GM18861 (cell line): ENCODE results near the gene NAT14.
"Not testable (repeated sequence)": the region's sequence is repeated elsewhere in the genome, so short reads cannot be mapped to it uniquely, and the experiment has no call there.

Experiments
- ATAC-seq: cut with Tn5 transposase; IDR thresholded peaks from one replicate; pipeline ENCODE4 v1.9.1; 2021; ENCODE audit not compliant: unreplicated experiment

The NAT14 gene

GRCh38 chr19:55486043-55486970 lies 1.3 kb downstream of the NAT14 start:
- ATAC-seq = no peak

DNA sequence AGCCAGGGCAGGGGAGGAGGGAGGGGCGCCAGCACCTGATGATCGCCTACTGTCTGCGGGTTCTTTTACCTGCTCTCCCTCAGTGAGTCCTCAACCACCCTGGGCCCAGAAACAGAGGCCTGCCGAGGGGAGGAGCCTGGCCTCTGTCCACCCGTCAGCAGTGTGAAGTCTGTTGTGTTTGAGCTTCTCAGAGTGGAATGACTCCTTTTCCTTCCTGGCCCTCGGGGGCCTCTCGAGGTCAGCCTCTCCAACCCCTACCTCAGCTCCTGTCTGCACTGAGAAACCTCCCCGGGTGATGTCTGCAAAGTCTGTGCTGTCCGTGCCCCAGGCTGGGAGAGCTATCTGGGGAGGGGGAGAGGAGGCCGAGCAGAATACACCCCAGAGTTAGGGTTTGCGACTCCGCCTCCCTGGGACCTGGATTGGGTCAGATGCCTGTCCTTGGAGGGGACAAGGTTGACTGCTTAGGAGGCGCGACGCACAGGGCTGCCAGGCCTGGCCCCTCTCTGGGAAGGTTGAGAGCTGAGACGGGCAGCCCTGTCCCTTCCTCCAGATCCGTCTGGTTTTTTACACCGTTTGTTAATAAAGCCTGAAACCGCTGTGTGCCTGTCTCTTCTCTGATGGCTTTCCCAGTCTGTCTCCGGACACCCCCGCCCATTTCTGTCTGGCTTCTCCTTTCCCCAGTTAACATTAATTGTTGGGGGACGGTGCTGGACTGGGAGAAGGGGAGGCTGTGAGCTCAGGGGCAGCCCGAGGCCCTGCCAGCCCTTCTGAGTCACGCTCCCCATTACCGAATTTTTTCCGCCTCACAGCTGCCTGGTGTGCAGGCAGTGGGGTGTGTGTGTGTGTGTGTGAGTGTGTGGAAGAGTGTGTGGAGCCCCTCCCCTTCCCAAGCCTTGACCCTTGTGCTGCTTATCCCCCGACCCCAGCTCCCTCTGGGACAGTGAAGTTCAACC lies 2.3 kb downstream of the NAT14 start:
- ATAC-seq = no peak

GRCh38 chr19:55487924-55488687 lies 3.1 kb downstream of the NAT14 start, which contains the start of gene SSC5D:
Gene SSC5D, plus strand, starts transcription at chr19:55488436. Its CDS starts 154 bp downstream, at chr19:55488590.
- ATAC-seq = no peak

DNA sequence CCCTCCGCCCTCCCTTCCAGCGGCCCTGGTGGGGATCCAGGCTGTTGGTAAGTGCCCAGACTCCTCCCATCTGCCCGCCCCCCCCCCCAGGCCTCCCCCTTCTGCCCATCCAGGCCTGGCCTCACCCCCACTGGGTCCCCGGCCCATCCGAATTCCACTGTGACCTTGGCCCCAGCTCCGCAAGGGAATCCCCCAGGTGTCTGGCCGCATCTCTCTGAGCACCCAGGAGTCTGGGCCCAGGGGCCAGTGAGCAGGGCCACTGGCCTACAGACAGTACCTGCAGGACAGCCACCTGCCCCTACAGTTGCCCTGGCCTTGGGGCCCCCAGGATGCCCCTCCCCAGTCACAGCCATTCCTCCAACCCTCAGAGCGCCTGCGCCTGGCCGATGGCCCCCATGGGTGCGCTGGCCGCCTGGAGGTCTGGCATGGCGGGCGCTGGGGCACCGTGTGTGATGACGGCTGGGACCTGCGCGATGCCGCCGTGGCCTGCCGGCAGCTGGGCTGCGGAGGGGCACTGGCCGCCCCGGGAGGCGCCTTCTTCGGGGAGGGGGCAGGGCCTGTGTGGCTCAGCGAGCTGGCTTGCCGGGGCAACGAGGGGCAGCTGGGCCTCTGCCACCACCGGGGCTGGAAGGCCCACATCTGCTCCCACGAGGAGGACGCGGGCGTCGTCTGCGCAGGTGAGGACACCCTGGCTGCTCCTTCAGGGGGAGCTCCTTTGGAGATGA lies 4.2 kb downstream of the NAT14 start:
- no peak for ATAC-seq

- ATAC-seq = no peak
These were observed 4.9 kb downstream of the NAT14 start for GRCh38 chr19:55489711-55490477.

DNA sequence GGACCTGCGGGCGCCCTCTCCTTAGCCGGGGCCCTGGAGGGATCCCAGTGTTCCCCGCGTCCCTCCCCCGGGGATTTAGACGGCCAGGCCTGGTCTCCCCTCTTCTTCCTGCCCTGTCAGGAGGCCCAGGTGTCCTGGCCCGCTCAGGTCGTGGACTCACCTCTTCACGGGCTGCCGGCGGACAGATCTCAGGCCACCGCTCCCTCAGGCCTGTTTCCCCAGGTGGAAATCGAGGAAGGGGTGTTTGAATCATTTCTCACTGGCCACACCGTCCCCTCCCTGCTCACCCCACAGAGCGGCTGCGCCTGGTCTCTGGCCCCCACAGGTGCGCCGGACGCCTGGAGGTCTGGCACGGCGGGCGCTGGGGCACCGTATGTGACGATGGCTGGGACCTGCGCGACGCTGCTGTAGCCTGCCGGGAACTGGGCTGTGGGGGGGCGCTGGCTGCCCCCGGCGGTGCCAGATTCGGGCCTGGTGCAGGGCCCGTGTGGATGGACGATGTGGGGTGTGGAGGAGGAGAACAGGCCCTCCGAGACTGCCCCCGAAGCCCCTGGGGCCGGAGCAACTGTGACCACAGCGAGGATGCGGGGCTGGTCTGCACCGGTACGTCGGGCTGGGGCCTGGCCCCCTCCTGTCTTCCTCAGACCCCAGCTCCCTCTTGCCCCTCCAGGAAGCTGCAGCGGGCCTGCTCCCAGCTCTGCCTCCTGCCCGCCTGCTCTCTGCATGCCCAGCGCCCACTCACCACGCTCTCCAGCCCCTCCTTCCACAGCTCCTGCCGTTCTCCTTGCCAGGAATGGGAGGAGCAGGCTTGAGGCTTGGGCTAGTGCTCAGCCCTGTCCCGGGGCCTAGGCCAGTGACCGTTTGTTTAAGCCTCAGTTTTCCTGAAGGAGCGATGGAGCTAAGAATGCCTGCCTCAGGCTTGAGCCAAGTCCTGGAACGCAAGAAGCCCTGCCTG lies 5.8 kb downstream of the NAT14 start:
- no peak for ATAC-seq

DNA sequence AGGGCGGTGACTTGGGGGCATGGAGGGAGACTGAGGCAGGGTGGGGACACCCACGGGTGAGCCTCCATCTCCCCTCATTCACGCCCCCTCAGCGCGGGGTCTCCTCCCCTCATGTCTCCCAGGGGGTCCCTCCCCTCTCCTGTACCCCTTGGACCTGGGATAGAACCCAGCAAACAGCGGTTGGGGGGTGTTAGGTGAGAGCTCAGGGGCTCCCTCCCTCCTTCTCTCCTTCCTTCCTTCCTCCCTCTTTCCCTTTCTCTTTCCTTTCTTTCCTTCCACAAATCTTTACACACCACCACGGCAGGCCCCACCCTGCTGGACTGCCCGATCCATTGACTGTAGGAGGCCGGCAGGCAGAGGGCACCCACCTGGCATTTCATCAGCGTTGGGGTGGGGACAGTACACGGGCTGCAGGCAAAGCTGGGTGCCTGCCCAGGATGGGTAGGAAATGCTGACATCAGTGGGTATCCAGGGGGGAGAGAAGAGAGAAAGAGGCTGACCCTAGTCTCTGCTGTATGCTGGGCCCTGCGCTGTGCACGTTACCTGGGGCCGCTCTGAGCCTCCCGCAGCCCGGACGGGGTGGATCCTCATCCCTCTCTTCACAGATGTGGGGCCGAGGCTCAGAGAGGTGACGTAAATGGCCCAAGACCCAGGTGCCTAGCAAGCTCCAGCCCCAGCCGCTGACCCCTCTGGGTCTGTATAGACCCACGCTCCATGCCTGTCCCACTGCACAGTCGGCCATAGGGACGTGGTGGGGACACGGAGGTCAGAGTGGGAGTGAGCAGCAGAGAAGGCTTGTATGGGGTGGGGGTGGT lies 6.8 kb downstream of the NAT14 start:
- no peak for ATAC-seq

DNA sequence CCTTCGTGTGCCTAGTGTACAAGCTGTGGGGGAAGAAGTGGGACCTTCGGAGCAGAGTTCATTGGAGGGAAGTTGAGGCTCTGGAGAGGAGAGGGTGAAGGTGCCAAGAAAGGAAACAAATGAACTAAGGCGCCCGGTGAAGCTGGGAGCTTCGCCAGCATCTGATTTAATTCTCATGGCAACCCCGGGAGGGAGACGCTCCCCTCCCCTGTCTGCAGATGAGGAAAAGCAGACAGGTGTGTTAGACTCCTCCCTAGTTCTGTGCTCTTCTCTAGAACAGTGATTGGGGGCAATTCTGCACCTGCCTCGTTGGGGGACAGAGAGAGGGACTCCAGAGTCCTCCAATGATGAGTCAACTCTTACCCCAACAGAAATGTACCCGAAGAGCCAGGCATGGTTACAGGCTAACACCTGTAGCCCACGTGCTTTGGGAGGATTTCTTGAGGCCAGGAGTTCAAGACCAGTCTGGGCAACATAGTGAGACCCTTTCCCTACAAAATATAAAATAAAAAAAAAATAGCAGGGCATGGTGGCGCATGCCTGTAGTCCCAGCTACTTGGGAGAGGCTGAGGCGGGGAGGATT lies 7.5 kb downstream of the NAT14 start:
- ATAC-seq = no peak

- ATAC-seq = no peak
These were observed 8.2 kb downstream of the NAT14 start for GRCh38 chr19:55493052-55493644.

- ATAC-seq = no peak
These were observed 8.7 kb downstream of the NAT14 start for GRCh38 chr19:55493645-55494171.

- ATAC-seq = no peak
These were observed 9.3 kb downstream of the NAT14 start for GRCh38 chr19:55494172-55494761.

DNA sequence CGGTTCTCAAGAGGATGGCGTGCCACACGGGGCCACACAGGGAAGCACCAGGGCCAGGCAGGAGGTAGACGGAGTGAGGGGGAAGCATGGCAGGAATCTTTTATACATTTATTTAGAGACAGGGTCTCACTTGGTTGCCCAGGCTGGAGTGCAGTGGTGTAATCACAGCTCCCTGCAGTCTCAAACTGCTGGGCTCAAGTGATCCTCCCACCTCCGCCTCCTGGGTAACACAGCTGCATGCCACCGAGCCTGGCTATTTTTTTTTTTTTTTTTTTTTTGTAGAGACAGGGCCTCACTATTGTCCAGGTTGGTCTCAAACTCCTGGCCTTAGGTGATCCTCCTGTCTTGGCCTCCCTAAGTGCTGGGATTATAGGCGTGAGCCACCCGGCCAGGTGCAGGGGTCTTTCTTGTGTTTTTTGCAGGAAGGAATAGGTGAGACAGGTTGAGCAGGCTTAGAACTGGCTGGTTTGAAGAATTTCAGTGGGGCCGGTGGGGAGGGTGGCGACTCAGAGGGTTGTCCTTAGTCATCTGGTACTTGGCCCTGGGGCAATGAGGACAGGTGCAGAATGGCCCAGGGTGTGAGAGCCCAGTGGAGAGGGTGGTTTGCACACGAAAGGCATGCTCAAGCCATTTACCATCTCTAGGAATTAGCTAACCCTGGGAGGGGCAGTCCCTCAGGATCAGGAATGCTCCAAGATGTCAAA lies 10.8 kb downstream of the NAT14 start:
- no peak for ATAC-seq

DNA sequence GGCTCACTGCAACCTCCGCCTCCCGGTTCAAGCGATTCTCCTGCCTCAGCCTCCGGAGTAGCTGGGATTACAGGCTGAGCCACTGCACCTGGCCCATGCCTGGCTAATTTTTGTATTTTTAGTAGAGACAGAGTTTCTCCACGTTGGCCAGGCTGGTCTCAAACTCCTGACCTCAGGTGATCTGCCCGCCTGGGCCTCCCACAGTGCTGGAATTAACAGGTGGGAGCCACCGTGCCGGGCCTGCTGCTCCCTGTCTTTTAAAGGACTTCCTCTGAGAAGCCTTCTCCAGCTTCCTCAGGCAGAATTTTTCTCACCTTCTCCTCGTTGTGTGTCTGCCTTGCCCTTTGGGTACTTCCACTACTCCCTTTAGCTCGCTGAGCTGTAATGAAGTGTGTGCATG lies 11.8 kb downstream of the NAT14 start:
- not testable (repeated sequence) for ATAC-seq

GRCh38 chr19:55497763-55498162 lies 12.8 kb downstream of the NAT14 start:
- no peak for ATAC-seq

GRCh38 chr19:55498246-55498840 lies 13.4 kb downstream of the NAT14 start:
- no peak for ATAC-seq
